Suprapubic skin (tissue), 4 donors: ENCODE results near the gene ZNF683.

Experiments used
- EP300 ChIP-seq: sonication (generic); formaldehyde crosslinking; IDR thresholded peaks from one replicate; pipeline ENCODE4 v1.6.1; 2017; ENCODE audit warnings: antibody characterized with exemption
- POLR2A ChIP-seq, 2 donors: fragments of 450-650 bp; IDR thresholded peaks; one replicate each; pipeline ENCODE4 v1.6.1; 2017; ENCODE audit warnings: antibody characterized with exemption in 2 of 2, mild to moderate bottlenecking in 2 of 2, moderate library complexity in 2 of 2
- POLR2AphosphoS5 ChIP-seq, 3 donors: sonication (generic); formaldehyde crosslinking; IDR thresholded peaks; one replicate each; pipeline ENCODE4 v1.6.1; 2017; ENCODE audit warnings: antibody characterized with exemption in 3 of 3
- TF ChIP-seq, protein P1 (sequence below), 2 donors: fragments of 200-600 bp in 1 of 2; fragments of 450-650 bp in 1 of 2; sonication (generic) in 1 of 2; IDR thresholded peaks; one replicate each; pipeline ENCODE4 v1.5.1; 2016 to 2019; ENCODE audit warnings: antibody characterized with exemption in 2 of 2, mild to moderate bottlenecking in 1 of 2, moderate library complexity in 1 of 2

DNA sequence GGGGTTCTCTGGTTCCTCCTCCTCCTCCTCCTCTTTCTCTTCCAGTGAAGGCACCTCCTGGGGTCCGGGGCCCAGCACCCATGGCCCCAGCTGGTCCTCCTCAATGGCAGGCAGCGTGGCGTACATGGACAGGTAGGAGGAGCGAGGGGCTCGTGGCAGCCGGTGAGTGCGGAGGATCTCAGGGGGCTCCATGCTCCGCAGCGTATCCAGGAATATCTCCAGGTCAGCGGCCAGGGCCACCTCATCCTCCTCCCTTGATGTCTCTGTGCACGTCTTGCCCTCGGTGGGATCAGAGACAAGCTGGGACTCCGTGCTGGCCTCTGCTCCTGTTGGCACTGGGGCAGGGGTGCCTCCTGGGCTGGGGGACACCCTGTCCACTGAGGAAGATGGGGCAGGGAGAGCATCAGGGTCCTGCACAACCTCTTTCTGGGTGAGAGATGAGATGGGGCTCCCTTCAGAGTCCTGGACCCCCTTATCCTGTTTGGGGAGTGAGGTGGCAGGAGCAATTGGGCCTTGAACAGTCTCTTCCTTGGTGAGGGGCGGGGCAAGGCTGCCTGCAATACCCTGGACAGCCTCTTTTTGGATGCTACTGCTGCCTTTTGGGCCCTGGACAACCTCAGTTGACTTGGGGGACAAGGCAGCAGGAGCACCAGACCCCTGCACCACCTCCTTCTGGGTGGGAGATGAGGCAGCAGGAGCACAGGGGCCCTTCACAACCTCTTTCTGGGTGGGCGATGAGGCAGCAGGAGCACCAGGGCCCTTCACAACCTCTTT is 28.2 kb downstream of the ZNF683 start:
- TF ChIP-seq, protein P1, sequence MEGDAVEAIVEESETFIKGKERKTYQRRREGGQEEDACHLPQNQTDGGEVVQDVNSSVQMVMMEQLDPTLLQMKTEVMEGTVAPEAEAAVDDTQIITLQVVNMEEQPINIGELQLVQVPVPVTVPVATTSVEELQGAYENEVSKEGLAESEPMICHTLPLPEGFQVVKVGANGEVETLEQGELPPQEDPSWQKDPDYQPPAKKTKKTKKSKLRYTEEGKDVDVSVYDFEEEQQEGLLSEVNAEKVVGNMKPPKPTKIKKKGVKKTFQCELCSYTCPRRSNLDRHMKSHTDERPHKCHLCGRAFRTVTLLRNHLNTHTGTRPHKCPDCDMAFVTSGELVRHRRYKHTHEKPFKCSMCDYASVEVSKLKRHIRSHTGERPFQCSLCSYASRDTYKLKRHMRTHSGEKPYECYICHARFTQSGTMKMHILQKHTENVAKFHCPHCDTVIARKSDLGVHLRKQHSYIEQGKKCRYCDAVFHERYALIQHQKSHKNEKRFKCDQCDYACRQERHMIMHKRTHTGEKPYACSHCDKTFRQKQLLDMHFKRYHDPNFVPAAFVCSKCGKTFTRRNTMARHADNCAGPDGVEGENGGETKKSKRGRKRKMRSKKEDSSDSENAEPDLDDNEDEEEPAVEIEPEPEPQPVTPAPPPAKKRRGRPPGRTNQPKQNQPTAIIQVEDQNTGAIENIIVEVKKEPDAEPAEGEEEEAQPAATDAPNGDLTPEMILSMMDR (IDR thresholded peaks at IDR 0.05) = no peak
- no peak for TF ChIP-seq POLR2AphosphoS5 (IDR thresholded peaks at IDR 0.05)
- no peak for TF ChIP-seq POLR2A (IDR thresholded peaks at IDR 0.05)
- no peak for TF ChIP-seq EP300
